ENCODE measurements around the gene LRP5. TPM values are rescaled to one million over a fixed set of nuclear protein-coding genes. Genes with fewer than 3 reads are reported as not detected.
"Not testable (repeated sequence)": the region's sequence is repeated elsewhere in the genome, so short reads cannot be mapped to it uniquely, and the experiment has no call there.

Gene LRP5
- total RNA-seq, 1 donor from 2014 or later: 10.2 TPM

DNA sequence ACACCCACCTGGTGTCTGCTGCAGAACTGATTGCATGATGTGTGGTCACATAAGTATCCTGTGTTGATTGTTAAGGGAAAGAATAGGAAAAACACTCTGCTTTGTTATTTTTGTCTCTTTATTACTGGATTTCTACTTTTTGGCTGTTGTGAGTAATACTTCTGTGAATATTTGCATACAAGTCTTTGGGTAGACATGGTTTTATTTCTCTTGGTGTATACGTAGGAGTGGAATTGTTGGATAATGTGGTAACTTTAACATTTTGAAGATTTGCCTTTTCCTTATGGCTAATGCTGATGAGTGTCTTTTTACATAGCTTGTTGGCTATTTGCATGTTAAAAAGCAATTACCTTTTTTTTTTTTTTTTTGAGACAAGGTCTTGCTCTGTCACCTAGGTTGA, 161.3 kb downstream of the LRP5 start:
- DNase-seq (ENCODE audit: low spot score in 2 of 2) (no peak), FAIRE-seq (no peak)

DNA sequence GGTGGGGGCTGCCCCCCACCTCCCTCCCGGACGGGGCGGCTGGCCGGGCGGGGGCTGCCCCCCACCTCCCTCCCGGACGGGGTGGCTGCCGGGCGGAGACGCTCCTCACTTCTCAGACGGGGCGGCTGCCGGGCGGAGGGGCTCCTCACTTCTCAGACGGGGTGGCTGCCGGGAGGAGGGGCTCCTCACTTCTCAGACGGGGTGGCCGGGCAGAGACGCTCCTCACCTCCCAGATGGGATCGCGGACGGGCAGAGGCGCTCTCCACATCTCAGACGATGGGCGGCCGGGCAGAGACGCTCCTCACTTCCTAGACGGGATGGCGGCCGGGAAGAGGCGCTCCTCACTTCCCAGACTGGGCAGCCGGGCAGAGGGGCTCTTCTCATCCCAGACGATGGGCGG, 163.2 kb downstream of the LRP5 start:
- not testable (repeated sequence) for DNase-seq (ENCODE audit: low spot score in 2 of 2); FAIRE-seq

DNA sequence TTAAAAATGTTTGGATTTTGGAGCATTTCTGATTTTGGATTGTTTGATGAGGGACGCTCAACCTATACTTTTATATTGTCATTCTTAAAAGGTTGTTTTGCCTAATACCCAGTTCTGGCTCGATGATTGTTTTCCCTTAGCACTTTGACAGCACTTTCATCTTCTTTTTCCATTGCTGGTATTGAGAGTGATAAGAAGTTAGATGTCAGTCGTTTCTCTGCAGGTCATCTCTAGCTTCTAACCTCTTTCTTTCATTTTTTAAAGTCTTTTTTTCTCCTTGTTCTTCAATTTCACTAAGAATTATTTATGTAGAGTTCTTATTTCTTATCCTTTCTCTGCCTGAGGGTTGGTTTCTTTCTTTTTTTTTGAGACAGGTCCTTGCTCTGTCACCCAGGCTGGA, 167.0 kb downstream of the LRP5 start:
- FAIRE-seq: no peak
- DNase-seq (ENCODE audit: low spot score in 2 of 2): no peak

DNA sequence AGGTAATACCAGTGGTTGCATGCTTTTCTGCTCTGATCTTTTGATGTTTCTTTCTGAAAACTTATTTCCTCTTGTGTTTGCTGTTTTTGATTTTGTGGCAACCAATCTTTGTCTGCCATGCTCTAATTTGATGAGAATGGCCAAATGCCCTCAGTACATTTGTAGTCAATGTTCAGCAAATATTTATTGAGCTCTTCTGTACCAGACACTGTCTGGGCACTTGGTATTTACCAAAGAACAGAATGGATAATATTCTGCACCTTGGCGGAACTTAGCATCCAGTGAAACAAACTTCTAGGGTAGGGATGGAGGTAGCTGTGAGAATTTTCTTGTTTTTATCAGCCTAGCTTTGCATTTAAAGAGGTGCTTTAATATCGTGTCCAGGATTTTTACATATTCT, 167.8 kb downstream of the LRP5 start:
- FAIRE-seq (no peak), DNase-seq (ENCODE audit: low spot score in 2 of 2) (no peak)

DNA sequence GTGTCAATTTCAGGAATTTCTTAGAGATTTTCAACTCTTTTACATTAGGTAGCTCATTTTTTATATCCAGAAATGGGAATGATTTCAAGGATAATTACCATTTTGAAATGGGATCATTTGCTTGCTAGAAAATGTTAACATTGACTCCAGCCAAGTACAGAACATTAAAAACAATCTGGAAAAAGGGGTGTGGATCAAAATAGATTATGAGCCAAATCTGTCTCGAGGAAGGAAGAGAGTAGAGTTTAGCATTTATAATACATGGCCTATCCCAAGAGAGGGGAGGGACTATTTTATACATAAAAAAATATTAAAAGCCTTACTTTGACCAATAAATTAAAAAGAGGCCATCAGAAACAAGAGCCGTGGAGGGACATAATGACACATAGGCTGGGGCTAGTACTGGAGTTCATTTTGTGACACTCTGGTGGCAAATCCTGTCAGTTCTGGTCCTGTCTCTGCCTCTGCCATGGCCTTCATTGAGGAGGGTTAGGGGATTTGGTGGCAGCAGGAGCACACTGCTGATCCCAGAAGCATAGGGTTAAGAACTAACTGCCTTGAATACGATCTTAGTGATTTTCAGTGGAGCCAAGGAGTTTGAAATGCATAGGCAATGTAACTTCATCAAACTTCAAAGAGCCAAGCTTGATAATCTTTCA, 168.6 kb downstream of the LRP5 start:
- no peak for DNase-seq (ENCODE audit: low spot score in 2 of 2)
- no peak for FAIRE-seq

DNA sequence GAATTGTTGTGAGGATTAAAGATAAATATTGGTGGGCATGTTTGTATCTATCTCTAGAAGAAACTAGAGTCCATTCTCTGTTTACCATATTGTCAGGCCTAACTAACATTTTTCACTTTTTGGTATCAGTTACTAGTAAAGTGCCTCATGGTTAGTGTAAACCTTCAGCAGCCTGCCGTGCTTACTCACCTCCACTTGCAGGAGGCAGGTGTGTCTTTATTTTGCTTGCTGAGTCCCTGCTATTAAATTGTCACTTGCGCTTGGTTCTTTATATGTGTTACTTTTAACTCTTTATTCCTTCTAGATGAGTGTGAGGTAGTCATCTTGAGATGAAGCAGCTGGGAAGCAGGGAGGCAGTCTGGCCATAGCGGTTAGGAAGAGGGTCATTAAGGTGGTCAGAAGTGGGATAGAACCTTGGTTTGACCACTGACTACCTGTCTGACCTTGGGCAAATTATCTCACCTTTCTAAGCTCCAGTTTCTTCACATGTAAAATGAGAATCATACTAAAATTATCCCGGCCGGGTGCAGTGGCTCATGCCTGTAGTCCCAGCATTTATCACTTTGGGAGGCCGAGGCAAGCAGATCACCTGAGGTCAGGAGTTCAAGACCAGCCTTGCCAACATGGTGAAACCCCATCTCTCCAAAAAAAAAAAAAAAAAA, 169.3 kb downstream of the LRP5 start:
- DNase-seq (ENCODE audit: low spot score in 2 of 2) (no peak), FAIRE-seq (no peak)

DNA sequence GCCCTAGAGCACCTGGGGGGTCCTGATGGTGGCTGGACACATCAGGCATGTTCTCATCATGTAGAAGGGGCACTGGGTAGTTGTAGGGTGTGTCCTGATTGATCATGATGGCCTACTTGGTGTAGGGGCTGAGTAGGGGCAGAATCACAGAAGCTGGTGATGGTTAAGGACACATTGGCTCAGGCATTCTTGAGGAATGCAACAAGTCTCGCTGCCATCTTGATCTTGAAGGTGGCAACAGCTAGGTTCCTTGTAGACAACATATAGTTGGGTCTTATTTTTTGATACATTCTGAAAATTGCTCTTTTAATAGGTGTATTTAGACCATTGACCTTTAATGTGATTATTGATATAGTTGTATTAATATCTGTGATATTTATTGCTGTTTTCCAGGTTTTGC, 176.2 kb downstream of the LRP5 start:
- no peak for FAIRE-seq
- DNase-seq (ENCODE audit: low spot score in 2 of 2): no peak

DNA sequence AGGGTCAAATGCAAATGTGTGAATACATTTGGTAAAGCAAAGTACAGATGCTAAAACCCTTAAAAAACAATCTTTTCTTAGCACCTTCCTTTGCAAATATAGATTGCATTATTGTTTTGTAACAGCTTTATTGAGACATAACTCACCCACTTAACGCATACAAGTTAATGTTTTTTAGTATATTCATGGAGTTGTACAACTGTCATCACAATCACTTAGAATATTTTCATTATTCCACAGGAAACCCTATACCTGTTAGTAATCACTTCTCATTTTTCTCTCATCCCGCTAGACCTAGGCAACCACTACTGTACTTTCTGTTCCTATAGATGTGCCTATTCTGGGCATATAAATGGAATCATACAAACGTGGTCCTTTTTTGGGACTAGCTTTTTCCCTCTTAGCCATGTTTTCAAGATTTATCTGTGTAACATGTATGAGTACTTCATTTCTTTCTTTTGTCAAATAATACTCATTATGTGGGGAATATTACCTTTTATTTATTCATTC, 182.9 kb downstream of the LRP5 start:
- FAIRE-seq: no peak
- DNase-seq (ENCODE audit: low spot score in 2 of 2): no peak

DNA sequence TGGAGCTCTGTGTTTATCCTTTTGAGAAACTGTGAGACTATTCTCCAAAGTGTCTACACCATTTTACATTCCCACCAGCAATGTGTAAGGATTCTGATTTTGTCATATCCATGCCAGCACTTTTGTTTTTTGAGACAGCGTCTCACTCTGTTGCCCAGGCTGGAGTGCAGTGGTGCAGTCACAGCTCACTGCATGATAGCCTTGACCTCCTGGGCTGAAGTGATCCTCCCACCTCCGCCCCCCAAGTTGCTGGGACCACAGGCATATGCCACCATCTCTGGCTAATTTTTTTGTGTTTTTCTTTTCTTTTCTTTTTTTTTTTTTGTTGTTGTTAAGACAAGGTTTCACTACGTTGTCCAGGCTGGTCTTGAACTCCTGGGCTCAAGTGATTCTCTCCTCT, 183.5 kb downstream of the LRP5 start:
- DNase-seq (ENCODE audit: low spot score in 2 of 2) (no peak), FAIRE-seq (no peak)

DNA sequence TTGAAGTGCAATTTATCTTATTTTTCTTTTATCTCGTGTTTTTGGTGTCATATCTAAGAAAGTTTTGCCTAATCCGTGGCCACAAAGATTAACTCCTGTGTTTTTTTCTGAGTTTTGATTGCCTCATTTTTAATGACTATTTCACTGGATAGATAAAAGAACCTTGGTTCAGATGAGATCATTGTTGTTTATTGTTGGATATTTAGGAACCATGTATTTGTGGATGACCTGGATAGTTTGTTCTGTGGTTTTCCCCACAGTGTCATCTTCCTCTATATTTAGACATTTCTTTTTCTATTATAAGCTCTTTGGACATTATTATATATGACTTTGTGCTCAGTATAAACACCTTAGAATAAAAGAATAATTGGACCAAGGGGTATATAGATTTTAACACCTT, 185.4 kb downstream of the LRP5 start:
- FAIRE-seq: no peak
- no peak for DNase-seq (ENCODE audit: low spot score in 2 of 2)

DNA sequence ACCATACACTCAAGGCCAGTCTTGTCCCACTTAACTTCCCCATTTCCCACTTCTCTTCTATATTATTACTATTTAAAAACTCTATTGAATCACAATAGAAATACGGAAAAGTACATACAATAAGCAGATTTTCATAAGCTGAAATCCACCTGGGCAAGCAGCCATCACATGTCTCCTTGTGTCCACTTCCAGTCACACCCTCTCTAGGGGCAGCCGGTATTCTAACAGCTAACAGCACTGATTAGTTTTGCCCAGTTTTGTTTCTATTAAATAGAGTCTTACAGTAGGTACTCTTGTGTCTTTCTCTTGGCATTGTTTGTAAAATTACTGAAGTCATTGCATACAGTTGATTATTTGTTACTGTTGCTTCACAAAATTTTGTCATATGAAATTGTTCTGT, 185.9 kb downstream of the LRP5 start:
- no peak for FAIRE-seq
- no peak for DNase-seq (ENCODE audit: low spot score in 2 of 2)

Small RNAs within 50 kb of the gene (small RNA-seq; reads per million reads assigned to genes)
- gene NDUFA3P2: not detected

Other genes starting within 250 kb of the LRP5 start
- 26.1 TPM for gene CHKA, start 191.2 kb upstream of the LRP5 start, total RNA-seq
- 116 TPM for gene KMT5B, start 99.3 kb upstream of the LRP5 start, total RNA-seq
- 5.7 TPM for gene C11orf24, start 40.6 kb upstream of the LRP5 start, total RNA-seq
- 140 TPM for gene PPP6R3, start 148.2 kb downstream of the LRP5 start, total RNA-seq